ENCODE measurements around the gene PLA2G2F.

Gene PLA2G2F

DNA sequence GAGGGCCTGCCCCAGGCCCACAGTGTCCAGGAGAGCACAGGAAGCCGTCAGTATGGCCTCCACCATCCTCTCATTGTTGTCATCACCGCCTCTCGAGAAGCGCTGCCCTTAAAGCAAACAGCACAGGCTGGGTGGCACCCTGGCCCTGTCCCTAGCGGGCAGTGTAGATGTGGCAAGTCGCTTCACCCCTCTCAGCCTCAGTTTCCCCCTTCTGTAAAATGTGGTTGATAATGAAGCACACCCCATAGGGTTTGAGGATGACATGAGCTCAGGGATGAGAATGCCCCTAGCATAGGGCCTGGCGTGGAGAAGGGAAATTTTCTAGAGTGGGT lies 13.4 kb downstream of the PLA2G2F start:
- in situ Hi-C loops (cut with HindIII; ENCODE audit: low sequenced_read_pairs): no loop called here
- TF ChIP-seq, protein P1, sequence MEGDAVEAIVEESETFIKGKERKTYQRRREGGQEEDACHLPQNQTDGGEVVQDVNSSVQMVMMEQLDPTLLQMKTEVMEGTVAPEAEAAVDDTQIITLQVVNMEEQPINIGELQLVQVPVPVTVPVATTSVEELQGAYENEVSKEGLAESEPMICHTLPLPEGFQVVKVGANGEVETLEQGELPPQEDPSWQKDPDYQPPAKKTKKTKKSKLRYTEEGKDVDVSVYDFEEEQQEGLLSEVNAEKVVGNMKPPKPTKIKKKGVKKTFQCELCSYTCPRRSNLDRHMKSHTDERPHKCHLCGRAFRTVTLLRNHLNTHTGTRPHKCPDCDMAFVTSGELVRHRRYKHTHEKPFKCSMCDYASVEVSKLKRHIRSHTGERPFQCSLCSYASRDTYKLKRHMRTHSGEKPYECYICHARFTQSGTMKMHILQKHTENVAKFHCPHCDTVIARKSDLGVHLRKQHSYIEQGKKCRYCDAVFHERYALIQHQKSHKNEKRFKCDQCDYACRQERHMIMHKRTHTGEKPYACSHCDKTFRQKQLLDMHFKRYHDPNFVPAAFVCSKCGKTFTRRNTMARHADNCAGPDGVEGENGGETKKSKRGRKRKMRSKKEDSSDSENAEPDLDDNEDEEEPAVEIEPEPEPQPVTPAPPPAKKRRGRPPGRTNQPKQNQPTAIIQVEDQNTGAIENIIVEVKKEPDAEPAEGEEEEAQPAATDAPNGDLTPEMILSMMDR (IDR thresholded peaks at IDR 0.05; ENCODE audit: low read depth, low read length, missing control alignments): no peak
- no peak overlapping the region for H3K4me3 ChIP-seq (ENCODE audit: low read depth, low read length)
- no peak for DNase-seq (ENCODE audit: low read depth)

DNA sequence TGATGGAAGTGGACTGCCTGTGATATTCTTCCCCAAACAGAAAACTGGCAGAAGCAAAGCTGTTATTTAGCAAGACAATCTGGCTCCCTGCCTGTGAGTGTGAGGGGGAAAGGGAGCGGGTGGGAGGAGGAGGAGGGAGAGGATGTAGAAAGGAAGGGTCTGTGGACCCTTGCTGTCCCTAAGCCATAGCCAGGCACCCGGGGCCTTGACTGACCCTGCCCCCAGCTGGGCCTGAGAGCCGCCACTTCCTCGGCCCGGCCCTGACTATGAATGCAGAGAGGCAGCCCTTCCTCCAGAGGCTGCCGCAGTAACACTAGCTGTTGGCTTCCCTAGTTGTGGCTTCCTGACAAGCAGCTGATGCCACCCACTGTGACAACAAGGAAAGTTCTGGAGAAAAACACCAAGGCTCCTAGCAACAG lies 13.9 kb downstream of the PLA2G2F start:
- peak; percentile 32 for DNase-seq (ENCODE audit: low read depth)
- in situ Hi-C loops (cut with HindIII; ENCODE audit: low sequenced_read_pairs): no loop called here

DNA sequence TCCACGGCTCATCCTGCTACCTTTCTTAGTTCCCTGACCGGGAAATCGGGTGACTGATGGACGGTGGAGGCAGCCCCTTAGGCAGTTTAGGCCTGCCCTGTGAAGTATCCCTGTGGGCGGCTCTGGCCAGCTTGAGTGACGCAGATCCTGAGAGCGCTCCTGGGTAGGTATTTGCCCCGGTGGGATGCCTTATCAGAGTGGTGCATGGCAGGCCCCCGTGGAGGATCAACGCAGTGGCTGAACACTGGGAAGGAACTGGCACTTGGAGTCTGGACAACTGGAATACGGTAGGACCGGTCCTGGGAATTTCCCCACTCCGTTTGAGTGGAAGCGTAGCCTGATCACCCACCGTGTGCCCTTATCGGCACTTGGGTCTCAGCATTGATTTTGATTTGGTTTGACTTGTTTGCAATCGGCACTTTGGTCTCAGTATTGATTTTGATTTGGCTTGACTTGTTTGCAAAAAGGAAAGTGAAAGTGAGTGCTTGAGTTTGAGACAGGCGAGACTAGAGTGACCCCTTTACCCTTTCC lies 15.2 kb downstream of the PLA2G2F start:
- no peak for DNase-seq (ENCODE audit: low read depth)
- in situ Hi-C loops (cut with HindIII; ENCODE audit: low sequenced_read_pairs): no loop called here
- no peak overlapping the region for H3K4me3 ChIP-seq (ENCODE audit: low read depth, low read length)
- TF ChIP-seq, protein P1 (IDR thresholded peaks at IDR 0.05; ENCODE audit: low read depth, low read length, missing control alignments): no peak

More for the DNA sequence above, 13.9 kb downstream of the PLA2G2F start:
- H3K4me3 ChIP-seq (ENCODE audit: low read depth, low read length): no peak overlapping the region
- TF ChIP-seq, protein P1 (IDR thresholded peaks at IDR 0.05; ENCODE audit: low read depth, low read length, missing control alignments): no peak

GRCh38 chr1:20158358-20159070 lies 19.4 kb downstream of the PLA2G2F start:
- no peak overlapping the region for H3K4me3 ChIP-seq (ENCODE audit: low read depth, low read length)
- TF ChIP-seq, protein P1 (IDR thresholded peaks at IDR 0.05; ENCODE audit: low read depth, low read length, missing control alignments): no peak
- in situ Hi-C loops (cut with HindIII; ENCODE audit: low sequenced_read_pairs): loop anchor here (5.0 kb wide), 1 partner anchor 46 kb away; no protein-coding TSS in a partner anchor
- DNase-seq (ENCODE audit: low read depth): no peak

GRCh38 chr1:20160034-20160433 lies 20.9 kb downstream of the PLA2G2F start:
- in situ Hi-C loops (cut with HindIII; ENCODE audit: low sequenced_read_pairs): no loop called here
- no peak overlapping the region for H3K4me3 ChIP-seq (ENCODE audit: low read depth, low read length)
- TF ChIP-seq, protein P1 (IDR thresholded peaks at IDR 0.05; ENCODE audit: low read depth, low read length, missing control alignments): no peak
- DNase-seq (ENCODE audit: low read depth): no peak

GRCh38 chr1:20164694-20165202 lies 25.6 kb downstream of the PLA2G2F start:
- in situ Hi-C loops (cut with HindIII; ENCODE audit: low sequenced_read_pairs): no loop called here
- DNase-seq (ENCODE audit: low read depth): no peak
- H3K4me3 ChIP-seq (ENCODE audit: low read depth, low read length): no peak overlapping the region
- TF ChIP-seq, protein P1 (IDR thresholded peaks at IDR 0.05; ENCODE audit: low read depth, low read length, missing control alignments): no peak
